Caco-2 (cell line): ENCODE measurements around the gene SCYGR6. TPM values are rescaled to one million over a fixed set of nuclear protein-coding genes. Genes with fewer than 3 reads are reported as not detected.

ENCODE experiments used
- BruUV-seq: library from RNA; stranded (reverse); fragments of 400-500 nt; replicated peaks from 2 replicates; lab custom pipeline; 2021; lab: Mats Ljungman, UMichigan
- CTCF ChIA-PET: fragments of 300-600 bp; sonication (Branson Sonifier 250); formaldehyde crosslinking; loops from one replicate; lab custom pipeline; 2022; ENCODE audit warnings: antibody characterized with exemption; lab: Charles Lee
- POLR2A ChIA-PET: fragments of 300-600 bp; sonication (Branson Sonifier 250); formaldehyde crosslinking; loops from one replicate; lab custom pipeline; 2022; ENCODE audit warnings: antibody characterized with exemption; lab: Charles Lee
- DNase-seq, 2 experiments: peaks; one replicate each; pipeline versions ENCODE4 v3.0.0 to v3.0.0-alpha.2; 2020 to 2022
- H3K27me3 ChIP-seq: replicated peaks from 2 replicates; pipeline ENCODE4 v1.6.0; 2011; ENCODE audit warnings: low read length; ENCODE audit not compliant: control insufficient read depth, insufficient read depth
- H3K36me3 ChIP-seq: 2 replicates; pipeline ENCODE4 v1.5.1; 2011; ENCODE audit warnings: low read length; ENCODE audit not compliant: control insufficient read depth, insufficient read depth
- H3K4me1 ChIP-seq: fragments of 250-450 bp; sonication (Bioruptor Pico); 2 replicates; pipeline ENCODE4 v1.5.1; 2020; ENCODE audit warnings: mild to moderate bottlenecking
- H3K4me3 ChIP-seq: 2 replicates; pipeline ENCODE4 v1.5.1; 2011; ENCODE audit warnings: low read depth, mild to moderate bottlenecking, control low read depth, low read length
- H3K9me3 ChIP-seq: fragments of 250-450 bp; sonication (Bioruptor Pico); 2 replicates; pipeline ENCODE4 v1.5.1; 2020; ENCODE audit warnings: mild to moderate bottlenecking, moderate library complexity
- H3K27ac Mint-ChIP-seq: one replicate; pipeline ENCODE4 v1.8.0; 2022; ENCODE audit warnings: mixed read lengths; ENCODE audit not compliant: unreplicated experiment
- H3K27me3 Mint-ChIP-seq: one replicate; pipeline ENCODE4 v1.8.0; 2022; ENCODE audit warnings: mixed read lengths; ENCODE audit not compliant: insufficient read depth, unreplicated experiment
- H3K36me3 Mint-ChIP-seq: one replicate; pipeline ENCODE4 v1.8.0; 2022; ENCODE audit warnings: mild to moderate bottlenecking, mixed read lengths; ENCODE audit not compliant: insufficient read depth, unreplicated experiment
- H3K4me1 Mint-ChIP-seq: one replicate; pipeline ENCODE4 v1.8.0; 2022; ENCODE audit warnings: low read depth, mixed read lengths; ENCODE audit not compliant: unreplicated experiment
- H3K4me3 Mint-ChIP-seq: one replicate; pipeline ENCODE4 v1.8.0; 2022; ENCODE audit warnings: mild to moderate bottlenecking, moderate library complexity, mixed read lengths; ENCODE audit not compliant: unreplicated experiment
- H3K9me3 Mint-ChIP-seq: one replicate; pipeline ENCODE4 v1.8.0; 2022; ENCODE audit warnings: mixed read lengths; ENCODE audit not compliant: unreplicated experiment
- CTCF ChIP-seq, 2 experiments: fragments of 200-600 bp in 1 of 2; IDR thresholded peaks; 1 replicate in 1 of 2; 2 replicates in 1 of 2; pipeline versions ENCODE4 v1.5.1 to v1.8.0; 2011 to 2022; ENCODE audit warnings: antibody characterized with exemption in 1 of 2, control low read depth in 1 of 2, inconsistent platforms in 1 of 2, low read depth in 1 of 2, low read length in 1 of 2, mild to moderate bottlenecking in 1 of 2, moderate library complexity in 1 of 2; ENCODE audit not compliant: insufficient read depth in 1 of 2, severe bottlenecking in 1 of 2, unreplicated experiment in 1 of 2
- intact Hi-C: fragments of 100-400 bp; cut with micrococcal nuclease; formaldehyde crosslinking; loops from one replicate; pipeline ENCODE4 v1.10.0; 2022; ENCODE audit not compliant: unreplicated experiment
- total RNA-seq: library from RNA; stranded (reverse); gene quantifications from 2 replicates; pipeline ENCODE4 v1.2.3, GENCODE V29; 2022

Gene SCYGR6
- total RNA-seq, 1 experiment from 2014 or later = not detected

DNA sequence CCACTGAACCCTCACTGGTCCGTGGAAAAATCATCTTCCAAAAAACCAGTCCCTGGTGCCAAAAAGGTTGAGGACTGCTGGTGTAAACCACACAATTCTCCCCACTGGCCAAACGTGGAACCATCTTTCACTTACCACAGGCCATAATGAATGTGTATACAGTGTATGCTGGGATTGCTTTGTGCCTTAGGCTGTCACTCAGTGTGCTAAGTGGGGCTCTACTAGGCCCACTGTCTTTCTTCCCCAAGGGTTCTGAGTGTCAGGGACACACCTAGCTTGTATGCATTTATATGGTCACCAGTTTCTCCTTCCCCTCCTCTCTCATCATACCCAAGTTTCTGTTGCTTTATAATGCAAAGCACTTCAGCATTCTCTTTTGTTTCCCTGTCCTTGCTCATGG, 48.4 kb upstream of the SCYGR6 start:
- H3K36me3 Mint-ChIP-seq = no peaks in the 10 kb centered on the region
- no peaks in the 10 kb centered on the region for H3K27me3 Mint-ChIP-seq
- Histone ChIP-seq H3K27me3 (no peaks in the 10 kb centered on the region), H3K36me3 (no peaks in the 10 kb centered on the region), H3K4me3 (no peak overlapping the region), H3K4me1 (no peaks in the 10 kb centered on the region), H3K9me3 (no peaks in the 10 kb centered on the region)
- H3K9me3 Mint-ChIP-seq = no peaks in the 10 kb centered on the region
- H3K4me3 Mint-ChIP-seq = no peak overlapping the region
- POLR2A ChIA-PET = no interaction called here
- H3K4me1 Mint-ChIP-seq = no peaks in the 10 kb centered on the region
- CTCF ChIA-PET = no interaction called here
- BruUV-seq = no TSS peak
- no peak for TF ChIP-seq CTCF (IDR thresholded peaks at IDR 0.05; ENCODE audit: insufficient read depth in 1 of 2, low read depth in 1 of 2, low read length in 1 of 2, severe bottlenecking in 1 of 2, unreplicated experiment in 1 of 2)
- no peak for DNase-seq
- intact Hi-C loops = no loop called here
- H3K27ac Mint-ChIP-seq = no peak overlapping the region

GRCh38 chr2:227772197-227772661, 47.7 kb upstream of the SCYGR6 start:
- Histone ChIP-seq H3K36me3 (no peaks in the 10 kb centered on the region), H3K27me3 (no peaks in the 10 kb centered on the region), H3K9me3 (no peaks in the 10 kb centered on the region), H3K4me3 (no peak overlapping the region), H3K4me1 (no peaks in the 10 kb centered on the region)
- Mint-ChIP-seq H3K36me3 (no peaks in the 10 kb centered on the region), H3K27me3 (no peaks in the 10 kb centered on the region), H3K4me1 (no peaks in the 10 kb centered on the region), H3K27ac (no peak overlapping the region), H3K9me3 (no peaks in the 10 kb centered on the region), H3K4me3 (no peak overlapping the region)
- TF ChIP-seq CTCF (IDR thresholded peaks at IDR 0.05; ENCODE audit: insufficient read depth in 1 of 2, low read depth in 1 of 2, low read length in 1 of 2, severe bottlenecking in 1 of 2, unreplicated experiment in 1 of 2) = no peak
- ChIA-PET POLR2A (no interaction called here), CTCF (no interaction called here)
- no TSS peak for BruUV-seq
- intact Hi-C loops = no loop called here
- DNase-seq = no peak

GRCh38 chr2:227767830-227768229, 43.3 kb upstream of the SCYGR6 start:
- Mint-ChIP-seq H3K9me3 (no peaks in the 10 kb centered on the region), H3K36me3 (no peaks in the 10 kb centered on the region), H3K4me1 (peaks cover 12% of the 10 kb centered on the region), H3K4me3 (no peak overlapping the region), H3K27ac (no peak overlapping the region), H3K27me3 (no peaks in the 10 kb centered on the region)
- DNase-seq = no peak
- no TSS peak for BruUV-seq
- Histone ChIP-seq H3K4me1 (peaks cover 14% of the 10 kb centered on the region), H3K4me3 (no peak overlapping the region), H3K36me3 (no peaks in the 10 kb centered on the region), H3K9me3 (no peaks in the 10 kb centered on the region), H3K27me3 (no peaks in the 10 kb centered on the region)
- CTCF ChIA-PET = no interaction called here
- intact Hi-C loops = loop anchor here (5.0 kb wide), 2 partner anchors 191 to 296 kb away; partner anchors contain the start of gene AGFG1
- no peak for TF ChIP-seq CTCF (IDR thresholded peaks at IDR 0.05; ENCODE audit: insufficient read depth in 1 of 2, low read depth in 1 of 2, low read length in 1 of 2, severe bottlenecking in 1 of 2, unreplicated experiment in 1 of 2)
- POLR2A ChIA-PET = no interaction called here
